HG02870 (cell line): Measurements from ENCODE around the gene POU2F2.

Experiments
- ATAC-seq: cut with Tn5 transposase; IDR thresholded peaks from one replicate; pipeline ENCODE4 v1.9.1; 2021; ENCODE audit warnings: mild to moderate bottlenecking, moderate library complexity; ENCODE audit not compliant: unreplicated experiment

The POU2F2 gene

DNA sequence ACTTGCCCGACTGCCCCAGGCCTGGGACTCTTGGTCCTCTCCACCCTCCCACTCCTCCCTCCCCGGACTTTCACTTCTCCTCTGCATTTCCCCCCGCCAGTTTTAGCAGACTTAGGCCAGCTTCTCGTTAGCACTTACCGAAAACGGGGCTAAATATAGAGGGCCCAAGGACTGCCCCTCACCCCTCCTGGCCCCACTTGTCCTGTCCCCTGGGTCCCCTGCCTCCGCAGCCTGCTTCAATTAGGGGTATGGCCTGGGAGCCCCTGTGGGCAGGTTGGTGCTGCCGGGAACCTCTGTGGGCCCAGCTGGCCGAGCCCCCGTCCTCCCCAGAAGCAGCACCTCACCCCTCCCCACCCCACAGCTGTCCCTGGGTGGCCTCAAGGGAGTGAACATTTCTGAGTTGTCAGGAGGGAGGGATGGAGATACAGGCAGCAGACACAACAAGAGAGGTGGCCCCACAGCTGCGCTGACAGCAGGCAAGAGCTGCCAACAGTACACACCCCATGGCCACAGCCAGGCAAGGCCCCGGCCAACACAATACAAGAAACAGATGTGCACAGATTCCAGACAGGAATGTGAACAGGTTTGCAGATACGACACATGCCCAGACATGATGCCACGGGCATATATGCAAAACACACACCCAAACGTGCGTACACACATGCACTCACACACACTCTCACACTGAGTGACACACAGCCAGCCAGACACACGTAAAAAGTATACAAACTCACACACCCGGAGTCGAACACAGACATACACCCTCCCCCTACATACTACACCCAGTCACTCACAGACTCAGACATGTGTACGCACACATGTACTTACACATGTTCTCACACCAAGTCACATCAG is 2.6 kb downstream of the POU2F2 start:
- peak; percentile 40 for ATAC-seq

DNA sequence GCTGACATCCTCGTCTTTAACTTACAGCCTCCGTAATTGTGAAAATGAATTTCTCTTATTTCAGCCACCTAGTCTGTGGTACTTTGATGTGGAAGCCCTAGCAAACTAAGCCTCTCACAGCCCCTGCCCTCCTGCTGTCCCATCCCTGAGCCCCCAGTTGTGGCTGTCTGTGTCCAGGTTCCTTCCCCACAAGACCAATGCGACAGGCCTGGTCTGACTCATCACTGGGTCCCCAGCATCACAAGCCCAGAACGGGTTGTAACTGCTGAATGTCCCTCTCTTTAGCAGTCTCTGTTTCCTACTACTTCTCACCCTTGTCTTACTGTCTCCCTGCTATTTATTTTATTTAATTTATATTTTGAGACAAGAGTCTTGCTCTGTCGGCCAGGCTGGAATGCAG is 5.7 kb downstream of the POU2F2 start:
- ATAC-seq = no peak

DNA sequence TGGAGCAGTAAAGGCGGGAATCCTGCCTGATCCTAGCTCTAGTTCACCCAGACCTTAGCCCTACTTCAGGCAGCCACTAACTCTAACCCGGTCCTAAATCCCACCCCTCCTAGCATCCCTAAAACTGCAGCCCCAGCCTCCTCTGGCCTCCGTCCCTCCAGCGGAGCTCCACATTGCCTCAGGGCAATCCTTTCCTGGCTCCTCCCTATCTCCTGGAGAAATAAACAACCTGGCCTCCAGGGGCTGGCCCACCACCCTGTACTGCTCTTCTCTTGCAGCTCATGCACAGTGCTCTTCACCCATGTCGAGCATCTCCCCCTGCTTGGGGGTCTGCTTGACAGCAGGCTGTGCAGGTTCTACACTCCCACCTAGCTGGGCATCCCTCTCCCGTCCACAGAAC is 6.7 kb downstream of the POU2F2 start:
- no peak for ATAC-seq

DNA sequence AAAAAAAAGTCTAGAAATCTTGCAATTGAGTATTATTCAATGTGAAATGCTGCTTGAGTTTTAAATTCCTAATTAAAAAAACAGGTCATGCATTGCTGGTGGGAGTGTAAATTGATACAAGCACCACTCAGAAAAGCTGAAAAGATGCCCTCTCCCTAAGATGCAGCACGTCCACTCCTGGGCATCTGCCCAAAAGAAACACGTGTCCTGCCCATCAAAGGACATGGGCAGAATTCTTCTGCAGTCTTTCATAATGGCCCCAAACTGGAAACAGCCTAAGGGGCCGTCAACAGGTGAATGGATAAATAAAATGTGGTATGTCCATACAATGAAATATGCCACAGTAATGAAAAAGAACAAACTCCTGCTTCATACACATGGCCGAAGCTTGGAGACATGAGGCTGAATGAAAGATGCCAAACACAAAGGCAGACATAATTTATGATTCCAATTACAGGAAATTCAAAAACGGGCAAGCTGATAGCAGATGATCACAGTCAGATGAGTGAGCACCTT is 7.8 kb downstream of the POU2F2 start:
- ATAC-seq = no peak

DNA sequence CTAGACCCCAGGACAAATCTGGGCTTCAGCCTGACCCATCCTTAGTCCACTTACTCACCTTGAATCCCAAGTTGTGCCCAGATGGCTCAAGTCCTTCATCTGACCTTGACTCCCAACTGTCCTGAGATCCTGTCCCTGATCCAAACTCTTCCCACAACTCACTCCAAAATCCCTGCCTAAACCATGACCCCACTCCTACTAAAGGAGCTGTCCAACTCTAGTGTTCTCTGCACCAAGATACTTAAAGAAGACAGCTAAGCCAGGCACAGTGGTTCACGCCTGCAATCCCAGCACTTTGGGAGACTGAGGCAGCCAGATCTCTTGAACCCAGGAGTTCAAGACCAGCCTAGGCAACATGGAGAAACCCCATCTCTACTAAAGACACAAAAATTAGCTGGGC is 8.5 kb downstream of the POU2F2 start:
- no peak for ATAC-seq

DNA sequence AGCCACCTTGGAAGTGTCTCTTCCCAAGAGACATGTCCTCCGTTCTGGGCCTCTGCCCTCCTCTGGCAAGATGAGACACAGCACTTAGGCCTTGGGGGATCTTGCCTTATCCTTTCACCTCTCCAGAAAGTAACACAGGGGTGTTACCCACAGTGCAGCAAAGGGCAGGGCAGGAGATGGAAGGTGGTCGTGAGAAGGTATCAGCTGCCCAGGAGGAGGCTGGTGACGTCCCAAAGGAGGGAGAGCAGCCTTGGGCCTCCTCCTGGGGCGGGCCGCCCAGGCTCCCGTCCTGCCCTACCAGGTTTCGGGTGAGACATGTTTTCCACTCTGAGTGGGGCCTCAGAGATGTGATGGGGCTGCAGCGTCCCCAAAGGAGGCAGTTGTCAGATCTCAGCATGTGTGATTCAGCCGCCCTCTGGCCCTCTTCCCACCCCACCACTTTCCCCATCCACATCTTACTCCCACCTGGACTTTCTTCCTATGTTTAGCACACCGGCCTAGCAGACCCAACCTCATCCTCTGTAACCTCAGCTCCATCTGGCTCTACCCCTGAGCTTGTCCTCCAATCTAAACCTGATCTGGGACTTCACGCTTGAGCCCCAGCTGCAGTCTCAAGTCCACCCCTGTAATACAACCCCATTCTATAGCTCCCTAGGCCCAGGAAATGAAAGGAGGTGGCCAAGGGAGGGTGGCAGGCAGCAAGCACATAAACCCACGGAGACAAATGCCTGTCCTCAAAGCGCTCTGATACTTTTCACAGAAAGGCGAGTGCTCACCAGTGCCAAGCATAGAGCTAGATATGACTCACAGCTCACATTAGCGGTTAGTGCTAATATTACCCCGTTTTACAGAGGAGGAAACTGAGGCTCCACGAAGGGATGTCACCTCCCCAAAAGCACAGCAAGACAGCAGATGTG is 9.3 kb downstream of the POU2F2 start:
- ATAC-seq = peak; percentile 33

DNA sequence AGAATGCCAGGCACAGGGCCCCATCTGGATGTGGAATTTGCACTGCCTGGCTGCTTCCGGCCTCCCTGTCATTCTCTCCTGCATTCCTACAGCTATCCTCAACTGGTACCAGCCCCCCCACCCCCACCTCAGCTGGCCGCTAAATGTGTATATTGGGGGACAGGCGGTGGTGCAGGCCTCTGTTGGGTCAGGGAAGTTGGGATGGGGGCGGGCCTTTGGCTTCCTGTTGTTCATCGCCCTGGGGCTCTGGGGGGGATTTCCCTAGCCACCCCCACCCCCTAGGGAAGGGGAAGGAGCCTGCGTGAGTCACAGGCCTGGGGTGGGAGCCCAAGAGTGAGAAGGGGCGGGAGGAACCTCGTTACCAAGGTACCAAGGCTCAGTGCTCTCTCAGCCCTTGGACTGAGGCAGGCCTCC is 10.6 kb downstream of the POU2F2 start:
- ATAC-seq = no peak

DNA sequence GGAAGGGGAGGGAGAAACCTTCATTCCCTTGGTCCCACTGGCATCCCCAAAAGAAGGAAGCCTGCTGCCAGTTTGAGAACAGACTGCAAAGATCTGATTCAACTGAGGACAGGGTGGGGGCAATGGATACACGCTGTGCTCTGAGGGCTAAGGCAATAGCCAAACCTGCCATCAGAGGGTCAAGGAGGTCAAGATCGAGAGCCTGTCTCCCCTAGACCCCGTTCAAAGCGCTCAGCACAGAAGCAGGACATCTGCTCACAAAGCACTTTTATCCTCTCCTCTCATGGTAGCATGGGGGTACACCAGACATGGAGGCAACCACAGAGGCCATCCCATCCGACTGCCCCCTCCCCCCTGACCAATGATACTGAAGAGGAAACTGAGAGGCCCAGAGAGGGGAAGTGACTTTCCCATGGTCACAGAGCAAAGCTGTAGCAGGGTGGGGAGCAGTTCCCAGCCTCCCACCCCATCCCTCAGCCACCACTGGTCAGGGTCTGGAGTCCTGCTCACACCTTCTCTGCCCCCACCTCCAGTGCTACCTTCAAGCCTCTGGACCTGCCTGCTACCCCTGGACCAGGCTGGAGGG is 11.1 kb downstream of the POU2F2 start:
- ATAC-seq = no peak

DNA sequence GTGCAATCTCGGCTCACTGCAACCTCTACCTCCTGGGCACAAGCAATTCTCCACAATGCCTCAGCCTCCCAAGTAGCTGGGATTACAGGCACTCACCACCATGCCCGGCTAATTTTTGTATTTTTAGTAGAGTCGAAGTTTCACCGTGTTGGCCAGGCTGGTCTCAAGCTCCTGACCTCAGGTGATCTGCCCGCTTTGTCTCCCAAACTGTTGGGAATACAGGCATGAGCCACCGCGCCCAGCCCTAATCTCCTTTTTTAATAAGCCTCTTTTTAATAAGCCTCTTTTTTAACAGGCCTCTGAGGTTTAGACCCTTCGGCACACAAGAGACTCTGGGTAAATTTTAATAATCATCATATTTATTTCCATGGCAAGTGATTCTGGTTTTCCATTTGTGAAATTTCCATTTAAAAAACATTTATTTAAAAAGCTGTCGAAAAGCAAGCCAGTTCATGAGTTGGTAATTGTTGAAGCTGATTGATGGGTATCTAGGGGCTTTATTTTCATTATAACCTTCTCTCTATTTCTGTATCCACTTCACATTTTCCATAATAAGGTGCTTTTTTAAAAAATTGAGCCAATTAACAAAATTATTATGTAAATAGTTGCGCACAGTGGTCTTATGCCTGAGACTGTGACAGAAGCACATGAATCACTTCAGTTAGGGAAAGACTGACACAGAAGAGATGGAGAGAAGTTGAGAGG is 11.8 kb downstream of the POU2F2 start:
- ATAC-seq = no peak

DNA sequence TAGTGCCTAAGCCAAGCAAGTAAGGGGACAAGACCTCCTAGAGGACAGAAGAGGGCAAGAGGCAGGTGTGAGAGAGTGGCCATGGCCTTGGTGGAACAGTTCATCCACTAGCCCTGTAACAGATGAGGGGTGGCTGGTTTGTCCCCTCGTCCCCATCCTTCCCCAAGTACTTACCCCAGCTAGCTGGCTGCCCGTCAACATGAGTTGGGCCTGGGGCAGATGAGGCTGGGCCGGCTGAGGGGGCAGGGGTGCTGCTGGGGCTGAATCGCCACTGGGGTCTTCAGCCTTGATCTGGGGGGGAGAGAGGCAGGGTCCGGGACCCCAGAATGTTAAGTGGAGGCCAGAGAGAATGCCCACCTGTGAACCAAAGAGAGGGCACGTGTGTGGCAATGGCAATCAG is 15.2 kb downstream of the POU2F2 start:
- no peak for ATAC-seq

DNA sequence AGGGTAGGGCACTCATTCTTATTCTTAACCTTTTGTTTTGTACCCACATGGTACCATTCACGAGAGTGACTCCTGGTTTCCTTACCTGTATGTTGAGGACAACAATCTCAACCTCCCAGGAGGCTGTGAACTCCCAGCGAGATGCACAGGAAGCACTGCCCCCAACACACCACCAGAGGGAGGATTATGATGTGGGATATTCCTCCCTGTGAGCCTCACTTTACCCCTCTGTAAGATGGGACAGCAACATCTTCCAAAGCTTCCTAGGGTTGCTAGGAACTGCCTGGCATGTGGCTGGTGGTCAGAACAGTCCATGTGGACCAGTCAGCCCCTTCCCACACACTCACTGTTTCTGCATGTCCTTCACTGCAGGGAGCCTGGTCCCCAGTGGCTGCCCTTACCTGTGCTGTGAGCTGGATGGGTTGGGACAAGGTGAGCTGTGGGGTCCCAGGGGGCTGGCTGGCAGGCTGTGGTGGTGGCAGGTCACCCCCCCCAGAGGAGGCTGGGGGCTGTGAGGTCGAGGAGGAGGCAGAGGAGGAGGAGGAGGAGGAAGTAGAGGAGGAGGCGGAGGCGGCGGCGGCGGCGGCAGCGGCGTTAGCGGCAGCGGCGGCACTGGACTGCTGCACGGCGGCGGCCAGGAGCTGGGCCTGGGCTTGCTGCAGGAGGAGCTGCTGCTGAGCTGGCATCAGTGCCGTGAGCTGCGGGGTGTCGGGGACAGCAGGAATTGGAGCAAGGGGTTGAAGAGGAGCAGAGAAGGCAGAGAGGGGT is 15.8 kb downstream of the POU2F2 start:
- ATAC-seq = no peak

DNA sequence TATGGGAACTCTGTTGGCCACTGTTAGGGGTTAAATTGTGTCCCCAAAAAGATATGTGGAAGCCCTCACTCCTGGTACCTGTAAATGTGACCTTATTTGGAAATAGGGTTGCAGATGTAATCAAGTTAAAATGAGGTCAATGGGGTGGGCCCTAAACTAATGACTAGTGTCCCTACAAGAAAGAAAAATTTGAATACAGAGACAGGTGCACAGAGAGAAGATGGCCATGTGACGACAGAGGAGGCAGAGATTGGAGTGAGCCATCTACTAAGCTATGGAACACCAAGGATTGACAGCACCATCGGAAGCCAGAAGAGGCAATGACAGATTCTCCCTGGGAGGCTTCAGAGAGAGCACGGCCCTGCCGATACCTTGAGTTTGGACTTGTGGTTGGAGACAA is 16.5 kb downstream of the POU2F2 start:
- ATAC-seq = no peak

DNA sequence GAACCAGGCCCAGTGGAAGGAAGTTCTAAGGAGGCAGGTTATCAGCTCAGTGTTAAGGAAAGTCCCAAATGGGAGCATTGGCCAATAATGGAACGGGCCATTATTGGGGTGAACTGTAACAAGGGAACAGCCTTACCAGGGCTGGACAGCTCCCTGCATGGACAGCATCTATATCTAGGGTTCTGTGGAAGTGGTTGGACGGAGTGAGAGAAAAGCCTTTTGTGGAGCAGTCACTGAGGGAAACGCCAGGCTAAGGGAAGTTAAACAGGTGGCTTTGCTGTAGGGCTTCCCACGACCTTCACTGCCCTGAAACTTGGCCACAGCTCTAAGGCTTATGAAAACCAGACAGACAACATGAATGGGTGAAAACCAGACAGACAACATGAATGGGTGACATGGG is 17.0 kb downstream of the POU2F2 start:
- no peak for ATAC-seq

DNA sequence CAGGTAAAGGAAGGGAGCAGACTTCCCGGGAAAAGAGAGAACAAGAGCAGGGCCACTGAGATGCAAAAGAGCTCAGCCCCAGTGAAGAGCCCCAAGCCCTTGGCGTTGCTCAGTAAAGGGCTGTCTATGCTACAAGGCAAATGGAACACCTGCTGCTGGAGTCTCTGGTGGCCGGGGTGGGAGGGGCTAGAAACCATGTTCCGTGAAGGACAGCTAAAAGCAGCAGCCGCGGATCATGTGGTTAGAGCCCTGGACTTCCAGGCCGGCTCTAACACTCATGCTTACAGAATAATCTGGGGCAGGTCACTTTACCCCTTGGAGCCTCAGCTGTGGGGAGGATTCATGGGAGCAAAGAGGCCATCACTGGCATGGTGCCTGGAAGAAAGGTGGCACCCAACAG is 17.8 kb downstream of the POU2F2 start:
- peak; percentile 44 for ATAC-seq

DNA sequence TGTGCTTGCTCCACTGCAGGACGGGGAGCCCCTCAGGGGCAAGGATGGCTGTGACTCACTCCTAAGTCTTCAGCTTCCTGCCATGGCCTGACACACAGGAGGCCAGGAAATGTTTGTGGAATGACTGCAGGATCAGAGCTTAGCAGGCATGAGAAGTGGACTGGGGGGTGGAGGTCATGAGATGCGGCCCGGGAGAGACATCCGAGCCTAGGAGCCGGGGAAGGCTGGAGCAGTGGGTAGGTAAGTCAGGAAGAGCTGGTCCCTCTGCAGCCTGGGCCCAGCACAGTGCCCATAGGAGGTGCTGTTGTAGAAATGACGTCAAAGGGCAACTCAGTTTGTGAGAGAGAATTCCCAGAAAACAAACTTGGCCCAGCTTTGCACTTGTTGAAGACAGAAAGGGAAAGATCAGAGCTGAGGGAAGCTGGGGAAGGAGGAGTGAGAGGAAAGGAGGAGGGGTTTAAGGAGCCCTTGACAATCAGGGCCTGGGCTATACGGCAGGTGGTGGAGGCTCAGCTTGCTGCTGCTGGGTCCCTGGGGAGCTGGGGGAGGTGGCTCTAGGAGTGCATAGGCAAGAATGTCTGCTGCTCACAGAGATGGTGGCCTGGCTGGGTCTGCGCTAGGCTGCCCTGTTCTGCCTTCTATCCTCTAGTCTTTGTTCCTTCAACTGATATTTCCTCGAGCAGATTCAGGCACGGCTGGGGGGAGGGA is 18.5 kb downstream of the POU2F2 start:
- ATAC-seq = peak; percentile 46

DNA sequence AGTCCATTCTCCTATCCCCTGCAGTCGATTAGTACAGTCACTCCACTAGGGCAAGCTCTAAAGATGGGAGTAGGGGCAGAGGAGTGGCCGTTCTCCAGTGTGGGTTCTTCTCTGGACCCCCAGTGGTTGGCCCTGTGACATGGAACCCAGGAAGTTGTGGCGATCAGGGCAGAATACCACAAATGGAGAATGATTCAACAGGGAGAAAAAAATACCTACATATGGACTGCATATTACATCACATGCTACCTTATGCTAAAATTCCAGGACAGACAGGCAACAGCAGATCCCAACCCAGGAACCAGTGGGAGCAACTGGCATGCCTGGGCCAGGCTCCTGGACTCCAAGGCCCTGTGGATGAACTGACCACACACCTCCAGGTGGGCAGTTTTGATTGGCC is 20.4 kb downstream of the POU2F2 start:
- ATAC-seq = no peak

DNA sequence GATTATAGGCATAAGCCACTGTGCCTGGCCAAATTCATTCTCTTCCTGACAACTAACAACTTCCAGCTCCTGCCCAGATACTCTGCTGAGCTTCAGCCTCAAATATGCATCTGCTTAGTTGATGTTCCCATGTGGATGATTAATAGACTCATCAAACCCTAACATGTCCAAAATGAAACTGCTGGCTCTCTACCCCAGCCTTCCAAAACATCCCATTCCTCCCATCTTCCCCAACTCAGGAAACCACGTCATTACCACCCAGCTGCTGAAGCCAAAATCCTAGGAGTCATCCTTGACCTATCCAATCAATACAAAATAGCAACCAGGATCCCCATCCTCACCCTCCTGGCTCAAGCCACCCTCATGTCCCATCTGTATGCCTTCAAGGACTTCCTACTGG is 20.9 kb downstream of the POU2F2 start:
- ATAC-seq = no peak

DNA sequence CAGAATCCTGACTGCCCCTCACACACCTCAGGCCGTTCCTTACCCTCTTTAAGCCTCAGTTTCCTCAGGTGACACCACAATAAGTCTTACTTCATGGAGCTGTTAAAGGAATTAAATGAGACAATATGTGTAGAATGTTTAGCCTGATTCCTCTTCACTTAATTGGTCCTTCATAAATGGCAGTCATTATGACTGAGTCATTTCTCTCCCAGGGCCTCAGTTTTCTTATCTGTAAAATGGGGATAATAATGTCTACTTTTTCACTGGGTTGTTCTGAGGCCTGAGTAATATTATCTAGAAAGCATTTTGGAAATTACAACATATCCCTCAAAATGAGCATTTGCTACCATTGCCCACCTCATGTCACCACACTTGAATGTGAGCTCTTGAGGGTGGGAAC is 21.6 kb downstream of the POU2F2 start:
- ATAC-seq = no peak

DNA sequence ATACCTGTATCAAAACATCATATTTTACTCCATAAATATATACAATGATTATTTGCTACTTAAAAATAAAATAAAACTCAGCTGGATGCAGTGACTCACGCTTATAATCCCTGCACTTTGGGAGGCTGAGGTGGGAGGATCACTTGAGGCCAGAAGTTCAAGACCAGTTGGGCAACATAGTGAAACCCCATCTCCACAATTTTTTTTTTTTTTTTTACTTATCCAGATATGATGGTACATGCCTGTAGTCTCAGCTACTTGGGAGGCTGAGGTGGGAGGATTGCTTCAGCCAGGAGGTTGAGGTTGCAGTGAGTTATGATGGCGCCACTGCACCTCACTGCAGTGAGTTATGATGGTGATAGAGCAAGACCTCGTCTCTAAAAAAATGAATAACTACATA is 22.4 kb downstream of the POU2F2 start:
- ATAC-seq = no peak
